H1 (cell line): ENCODE measurements around the gene ZNF648. TPM values are rescaled to one million over a fixed set of nuclear protein-coding genes. Genes with fewer than 3 reads are reported as not detected.

Experiments used
- CTCF ChIA-PET: fragments of 300-600 bp; sonication (Branson Sonifier 250); formaldehyde crosslinking; loops from one replicate; lab custom pipeline; 2021; ENCODE audit not compliant: partially characterized antibody; lab: Charles Lee
- POLR2A ChIA-PET: fragments of 300-600 bp; sonication (Branson Sonifier 250); formaldehyde crosslinking; loops from one replicate; lab custom pipeline; 2021; ENCODE audit warnings: inconsistent platforms; ENCODE audit not compliant: partially characterized antibody; lab: Charles Lee
- DNase-seq, 2 experiments: peaks; one replicate each; pipeline versions ENCODE4 v3.0.0 to v3.0.0-alpha.2; 2010 to 2022; ENCODE audit warnings: low spot score in 2 of 2, low read depth in 1 of 2, mixed read lengths in 1 of 2
- FAIRE-seq: peaks from 2 replicates; lab custom pipeline; 2011; peaks lifted over from hg19 to GRCh38; lab: Jason Lieb, UNC
- H2AFZ ChIP-seq: 2 replicates; pipeline ENCODE4 v1.8.1; 2012; ENCODE audit warnings: low read length, inconsistent platforms
- H2AK5ac ChIP-seq: 2 replicates; pipeline ENCODE4 v1.6.1; 2013; ENCODE audit warnings: low read depth, low read length
- H2BK120ac ChIP-seq: replicated peaks from 2 replicates; pipeline ENCODE3; 2013; ENCODE audit warnings: low read depth, low read length, inconsistent platforms
- H2BK12ac ChIP-seq: 2 replicates; pipeline ENCODE4 v1.6.1; 2013; ENCODE audit warnings: low read depth, low read length
- H2BK15ac ChIP-seq: 2 replicates; pipeline ENCODE4 v1.6.1; 2013; ENCODE audit warnings: low read length
- H2BK20ac ChIP-seq: 2 replicates; pipeline ENCODE4 v1.6.1; 2013; ENCODE audit warnings: low read length
- H2BK5ac ChIP-seq: 2 replicates; pipeline ENCODE4 v1.6.1; 2013; ENCODE audit warnings: low read depth, low read length
- H3K14ac ChIP-seq: 2 replicates; pipeline ENCODE4 v1.6.1; 2013; ENCODE audit warnings: inconsistent platforms; ENCODE audit not compliant: insufficient read length
- H3K18ac ChIP-seq: 2 replicates; pipeline ENCODE4 v1.6.1; 2013; ENCODE audit warnings: low read length; ENCODE audit errors: extremely low read depth
- H3K23ac ChIP-seq: 2 replicates; pipeline ENCODE4 v1.6.1; 2013; ENCODE audit warnings: inconsistent platforms; ENCODE audit not compliant: insufficient read length
- H3K23me2 ChIP-seq: 2 replicates; pipeline ENCODE4 v1.6.1; 2013; ENCODE audit warnings: low read depth, low read length
- H3K27ac ChIP-seq: 2 replicates; pipeline ENCODE4 v1.6.1; 2011; ENCODE audit warnings: low read depth, low read length, inconsistent platforms
- H3K27me3 ChIP-seq, 4 experiments: replicated peaks in 1 of 4; 1 replicate in 1 of 4; 2 replicates in 3 of 4; pipeline versions ENCODE4 v1.6.1 to v1.8.1; 2011 to 2013; ENCODE audit warnings: low read length in 3 of 4, mild to moderate bottlenecking in 3 of 4, inconsistent platforms in 2 of 4, mixed read lengths in 2 of 4, moderate library complexity in 1 of 4; ENCODE audit not compliant: control insufficient read depth in 3 of 4, insufficient read depth in 3 of 4; ENCODE audit errors: extremely low read depth in 1 of 4
- H3K36me3 ChIP-seq, 4 experiments: 2 replicates each; pipeline versions ENCODE4 v1.6.1 to v1.8.1; 2011 to 2013; ENCODE audit warnings: mild to moderate bottlenecking in 4 of 4, low read length in 3 of 4, moderate library complexity in 2 of 4, control low read depth in 1 of 4, inconsistent platforms in 1 of 4; ENCODE audit not compliant: insufficient read depth in 4 of 4, control insufficient read depth in 2 of 4
- H3K4ac ChIP-seq: replicated peaks from 2 replicates; pipeline ENCODE3; 2013; ENCODE audit warnings: low read length, low read depth, mixed read lengths, inconsistent platforms; ENCODE audit not compliant: insufficient read length
- H3K4me1 ChIP-seq, 4 experiments: replicated peaks in 1 of 4; 1 replicate in 1 of 4; 2 replicates in 3 of 4; pipeline versions ENCODE4 v1.6.1 to v1.8.1; 2011 to 2013; ENCODE audit warnings: low read length in 3 of 4, inconsistent platforms in 2 of 4, mixed read lengths in 1 of 4; ENCODE audit not compliant: insufficient read depth in 4 of 4, control insufficient read depth in 3 of 4
- H3K4me2 ChIP-seq, 2 experiments: 2 replicates each; pipeline versions ENCODE4 v1.6.1 to v1.8.1; 2011 to 2013; ENCODE audit warnings: low read depth in 2 of 2, low read length in 2 of 2, control low read depth in 1 of 2, inconsistent platforms in 1 of 2, mild to moderate bottlenecking in 1 of 2; ENCODE audit not compliant: insufficient read depth in 1 of 2
- H3K4me3 ChIP-seq, 4 experiments: fragments of 200-600, 300-600 bp in 1 of 4; sonication (generic), shearing (Covaris generic), sonication (Bioruptor Twin) in 1 of 4; 2 replicates each; pipeline versions ENCODE4 v1.5.1 to v1.8.1; 2011 to 2016; ENCODE audit warnings: low read length in 4 of 4, low read depth in 3 of 4, control low read depth in 2 of 4, inconsistent platforms in 2 of 4, mild to moderate bottlenecking in 2 of 4, mixed read lengths in 1 of 4, moderate library complexity in 1 of 4; ENCODE audit not compliant: insufficient read depth in 2 of 4; ENCODE audit errors: extremely low read depth in 1 of 4
- H3K56ac ChIP-seq: replicated peaks from 2 replicates; pipeline ENCODE3; 2013; ENCODE audit warnings: low read depth, mild to moderate bottlenecking, mixed read lengths, low read length, inconsistent platforms; ENCODE audit not compliant: insufficient read length
- H3K79me1 ChIP-seq: 2 replicates; pipeline ENCODE4 v1.6.1; 2013; ENCODE audit warnings: low read depth, low read length, control low read depth
- H3K79me2 ChIP-seq, 2 experiments: 2 replicates each; pipeline versions ENCODE4 v1.6.1 to v1.8.1; 2012 to 2013; ENCODE audit warnings: low read length in 2 of 2, mild to moderate bottlenecking in 2 of 2, inconsistent platforms in 1 of 2; ENCODE audit not compliant: insufficient read depth in 2 of 2, control insufficient read depth in 1 of 2
- H3K9ac ChIP-seq, 4 experiments: replicated peaks in 1 of 4; 1 replicate in 1 of 4; 2 replicates in 3 of 4; pipeline versions ENCODE4 v1.6.1 to v1.8.1; 2011 to 2013; ENCODE audit warnings: low read depth in 3 of 4, low read length in 3 of 4, control low read depth in 2 of 4, mild to moderate bottlenecking in 2 of 4, moderate library complexity in 2 of 4, inconsistent platforms in 1 of 4; ENCODE audit errors: extremely low read depth in 1 of 4
- H3K9me3 ChIP-seq, 2 experiments: 2 replicates each; pipeline versions ENCODE4 v1.6.1 to v1.8.1; 2012 to 2013; ENCODE audit warnings: mild to moderate bottlenecking in 2 of 2, moderate library complexity in 2 of 2, control low read depth in 1 of 2, inconsistent platforms in 1 of 2, low read depth in 1 of 2, low read length in 1 of 2, mixed read lengths in 1 of 2; ENCODE audit not compliant: insufficient read depth in 2 of 2
- H4K20me1 ChIP-seq, 2 experiments: replicated peaks in 1 of 2; 2 replicates each; pipeline versions ENCODE3 to v1.8.1; 2011 to 2013; ENCODE audit warnings: inconsistent platforms in 2 of 2, low read length in 2 of 2, mild to moderate bottlenecking in 1 of 2; ENCODE audit not compliant: insufficient read depth in 2 of 2, control insufficient read depth in 1 of 2
- H4K5ac ChIP-seq: 2 replicates; pipeline ENCODE4 v1.6.1; 2013; ENCODE audit warnings: low read length, low read depth, mixed read lengths, inconsistent platforms; ENCODE audit not compliant: insufficient read length
- H4K8ac ChIP-seq: 2 replicates; pipeline ENCODE4 v1.8.0; 2013; ENCODE audit warnings: mild to moderate bottlenecking, moderate library complexity, low read length, inconsistent platforms; ENCODE audit not compliant: insufficient read depth; ENCODE audit errors: extremely low read depth
- H4K91ac ChIP-seq: replicated peaks from 2 replicates; pipeline ENCODE3; 2013; ENCODE audit warnings: low read length, mixed read lengths, inconsistent platforms; ENCODE audit not compliant: insufficient read length
- EP300 ChIP-seq, 2 experiments: IDR thresholded peaks; 1 replicate in 1 of 2; 2 replicates in 1 of 2; pipeline ENCODE4 v1.6.1; 2011 to 2012; ENCODE audit warnings: low read depth in 2 of 2, low read length in 2 of 2, mild to moderate bottlenecking in 2 of 2, borderline replicate concordance in 1 of 2, inconsistent platforms in 1 of 2, moderate library complexity in 1 of 2
- SP4 ChIP-seq: IDR thresholded peaks from 2 replicates; pipeline ENCODE4 v1.6.1; 2012; ENCODE audit warnings: low read length, inconsistent platforms
- TAF7 ChIP-seq: optimal IDR thresholded peaks from 2 replicates; pipeline ENCODE3; 2011; ENCODE audit warnings: low read depth, mild to moderate bottlenecking, inconsistent platforms, low read length, moderate library complexity, borderline replicate concordance
- TEAD4 ChIP-seq: IDR thresholded peaks from 2 replicates; pipeline ENCODE4 v1.6.1; 2012; ENCODE audit warnings: low read depth, low read length, inconsistent platforms, mixed read lengths
- WGBS, 2 experiments: shearing (Covaris generic) in 1 of 2; methylation state at CpG; one replicate each; pipeline versions ENCODE4 v1.1.6 to v1.1.7; 2013 to 2015; ENCODE audit warnings: low lambda C conversion rate in 2 of 2, mixed read lengths in 2 of 2, inconsistent platforms in 1 of 2, low coverage in 1 of 2, missing lambda C conversion rate in 1 of 2; ENCODE audit not compliant: insufficient replicate concordance in 2 of 2, insufficient coverage in 1 of 2, insufficient read length in 1 of 2; ENCODE audit errors: extremely low coverage in 1 of 2, missing lambda C conversion rate in 1 of 2; 5-methylcytosine and 5-hydroxymethylcytosine counted together
- polyA plus RNA-seq, 7 experiments: library from polyadenylated mRNA; depleted of rRNA in 3 of 7; stranded (reverse) in 5 of 7; unstranded in 2 of 7; fragments of >200 nt in 5 of 7; fragments of 200-250 nt in 2 of 7; gene quantifications; 1 replicate in 5 of 7; 2 replicates in 1 of 7; 4 replicates in 1 of 7; pipeline versions ENCODE4 v1.2.1 to v1.2.3, GENCODE V29; 2011 to 2013; ENCODE audit warnings: missing spikeins in 2 of 7, mixed read lengths in 2 of 7
- total RNA-seq: library from RNA; stranded (reverse); fragmentation: NEBNext Ultra II Directional; extraction: Animal tissue kit (Norgen Biotek cat#: 25700); gene quantifications from 2 replicates; pipeline ENCODE4 v1.2.1, GENCODE V29; 2021
- TF ChIP-seq, protein P1 (sequence below), 3 experiments: IDR thresholded peaks; 1 replicate in 2 of 3; 2 replicates in 1 of 3; pipeline versions ENCODE4 v1.5.1 to v1.6.1; 2011; ENCODE audit warnings: low read length in 3 of 3, mild to moderate bottlenecking in 3 of 3, inconsistent platforms in 2 of 3, low read depth in 1 of 3, moderate library complexity in 1 of 3; ENCODE audit not compliant: insufficient read depth in 1 of 3; ENCODE audit errors: control extremely low read depth in 1 of 3
- TF ChIP-seq, protein P2 (sequence below): IDR thresholded peaks from 2 replicates; pipeline ENCODE4 v1.6.1; 2012; ENCODE audit warnings: inconsistent platforms

The ZNF648 gene
- total and polyA plus RNA-seq, 2 of the 8 experiments (the other 6 are each of a cell fraction or from before 2014, with no cell fraction given), result 0.20 to 0.53 TPM

DNA sequence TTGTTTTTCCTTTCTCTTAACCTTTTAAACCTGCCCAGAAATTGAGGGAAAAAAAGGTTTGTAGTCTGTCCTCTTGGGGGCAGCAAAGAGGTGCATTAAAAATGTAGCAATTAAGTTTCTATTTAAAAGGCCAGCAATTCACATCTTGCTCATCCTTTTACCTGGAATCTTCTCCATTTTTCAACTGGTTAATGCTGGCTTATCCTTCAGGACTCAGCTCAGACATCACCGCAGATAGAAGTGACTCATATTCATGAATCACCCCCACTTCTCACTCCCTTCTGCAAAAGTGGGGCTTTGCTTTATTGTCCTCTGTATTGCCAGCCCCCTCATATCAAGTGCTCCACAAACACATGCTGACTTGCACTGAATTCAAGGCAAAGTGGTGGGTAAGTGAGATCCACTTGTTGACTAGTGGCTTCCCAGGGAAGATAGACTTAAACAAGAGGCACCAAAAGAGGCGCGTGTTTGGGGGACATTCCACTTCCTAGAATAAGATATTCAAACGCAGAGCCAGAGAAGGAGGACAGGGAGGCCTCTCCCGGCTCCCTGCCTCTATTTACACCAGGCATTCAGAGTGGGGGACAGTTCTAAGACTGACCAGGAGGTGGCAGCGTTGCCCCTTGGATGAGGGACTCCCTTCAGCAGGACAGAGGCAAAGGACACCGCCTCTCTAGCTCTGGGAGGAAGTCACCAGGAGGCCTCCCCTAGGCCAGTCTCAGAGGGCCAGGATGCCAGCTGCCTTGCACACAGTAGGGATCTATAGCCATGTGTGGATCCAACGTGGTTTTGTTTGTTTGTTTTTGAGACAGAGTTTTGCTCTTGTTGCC is 23.2 kb upstream of the ZNF648 start:
- Histone ChIP-seq H2AK5ac (no peak overlapping the region), H3K27ac (peak overlapping the region; percentile 51; the same call in 1 of the 2 replicates), H2BK20ac (peak overlapping the region; percentile 97; the same call in 1 of the 2 replicates), H3K18ac (peak overlapping the region; percentile 81; the same call in 1 of the 2 replicates), H2AFZ (peak overlapping the region; percentile 96), H3K4ac (peak overlapping the region; percentile 82), H2BK120ac (no peak overlapping the region), H4K91ac (peak overlapping the region; percentile 25), H2BK15ac (no peak overlapping the region), H3K9ac (no peak overlapping the region), H4K5ac (peak overlapping the region; percentile 20), H3K79me1 (no peaks in the 10 kb centered on the region), H3K56ac (no peak overlapping the region), H3K23ac (no peak overlapping the region), H3K79me2 (no peaks in the 10 kb centered on the region), H2BK12ac (no peak overlapping the region), H3K9me3 (no peaks in the 10 kb centered on the region), H4K20me1 (no peaks in the 10 kb centered on the region), H3K27me3 (no peaks in the 10 kb centered on the region), H3K14ac (no peak overlapping the region), H3K4me1 (peaks cover 0 to 11% (median 4%) of the 10 kb centered on the region in 4 experiments; a peak in 4 of 7 replicates), H4K8ac (no peak overlapping the region), H3K4me2 (0 out of 4 replicates have a peak overlapping the region, but pooled peaks of 1 of the 2 experiments have one; percentile 20), H2BK5ac (peak overlapping the region; percentile 46), H3K23me2 (no peaks in the 10 kb centered on the region; the same call in 1 of the 2 replicates), H3K4me3 (no peak overlapping the region; a peak in 1 of 8 replicates), H3K36me3 (no peaks in the 10 kb centered on the region)
- DNase-seq, result peak; percentile 86 to 98
- CTCF ChIA-PET, result interaction anchor here (0.6 to 6.7 kb wide), 60 partner anchors 10 to 1584 kb away, joined by 3 to 88 read pairs (median 4); partner anchors contain the start of gene TEDDM1
- FAIRE-seq, result peak; percentile 93
- POLR2A ChIA-PET, result interaction anchor here (0.8 to 2.0 kb wide), 7 partner anchors 13 to 308 kb away, joined by 3 to 13 read pairs (median 5); partner anchors contain the start of gene GLUL
- WGBS, 2 experiments, result 8% methylated on average over 8 of the region's 8 CpGs; no CpG with 5 or more reads in 1 of the 2 experiments
- TF ChIP-seq, protein P1, sequence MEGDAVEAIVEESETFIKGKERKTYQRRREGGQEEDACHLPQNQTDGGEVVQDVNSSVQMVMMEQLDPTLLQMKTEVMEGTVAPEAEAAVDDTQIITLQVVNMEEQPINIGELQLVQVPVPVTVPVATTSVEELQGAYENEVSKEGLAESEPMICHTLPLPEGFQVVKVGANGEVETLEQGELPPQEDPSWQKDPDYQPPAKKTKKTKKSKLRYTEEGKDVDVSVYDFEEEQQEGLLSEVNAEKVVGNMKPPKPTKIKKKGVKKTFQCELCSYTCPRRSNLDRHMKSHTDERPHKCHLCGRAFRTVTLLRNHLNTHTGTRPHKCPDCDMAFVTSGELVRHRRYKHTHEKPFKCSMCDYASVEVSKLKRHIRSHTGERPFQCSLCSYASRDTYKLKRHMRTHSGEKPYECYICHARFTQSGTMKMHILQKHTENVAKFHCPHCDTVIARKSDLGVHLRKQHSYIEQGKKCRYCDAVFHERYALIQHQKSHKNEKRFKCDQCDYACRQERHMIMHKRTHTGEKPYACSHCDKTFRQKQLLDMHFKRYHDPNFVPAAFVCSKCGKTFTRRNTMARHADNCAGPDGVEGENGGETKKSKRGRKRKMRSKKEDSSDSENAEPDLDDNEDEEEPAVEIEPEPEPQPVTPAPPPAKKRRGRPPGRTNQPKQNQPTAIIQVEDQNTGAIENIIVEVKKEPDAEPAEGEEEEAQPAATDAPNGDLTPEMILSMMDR (IDR thresholded peaks at IDR 0.05; ENCODE audit: control extremely low read depth in 1 of 3, insufficient read depth in 1 of 3, low read depth in 1 of 3, low read length in 3 of 3), result peak; percentile 76 to 90 (median 89)
- TF ChIP-seq TEAD4, result 0 out of 2 replicates have a peak, but pooled peaks have one; percentile 13
- TF ChIP-seq TAF7, result peak; percentile 30
- TF ChIP-seq EP300 (IDR thresholded peaks at IDR 0.05; ENCODE audit: borderline replicate concordance in 1 of 2, low read depth in 2 of 2, low read length in 2 of 2), result no peak
- TF ChIP-seq, protein P2, sequence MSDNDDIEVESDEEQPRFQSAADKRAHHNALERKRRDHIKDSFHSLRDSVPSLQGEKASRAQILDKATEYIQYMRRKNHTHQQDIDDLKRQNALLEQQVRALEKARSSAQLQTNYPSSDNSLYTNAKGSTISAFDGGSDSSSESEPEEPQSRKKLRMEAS, result no peak; the same call in 1 of the 2 replicates
- 0 out of 2 replicates have a peak, but pooled peaks have one; percentile 26 for TF ChIP-seq SP4
